Osteoblast (primary cell): ENCODE data around the gene TMEM119. TPM values are rescaled to one million over a fixed set of nuclear protein-coding genes. Genes with fewer than 3 reads are reported as not detected.
A peak's percentile ranks its signal among the peaks of the same experiment; 100 is the strongest.

Source experiments
- DNase-seq: peaks from one replicate; pipeline ENCODE4 v3.0.0; 2011; ENCODE audit warnings: low spot score, mixed read lengths; ENCODE audit not compliant: insufficient read length; ENCODE audit errors: missing footprints
- H2AFZ ChIP-seq: 2 replicates; pipeline ENCODE4 v1.6.0; 2011; ENCODE audit warnings: mild to moderate bottlenecking, low read length
- H3K27ac ChIP-seq: 2 replicates; pipeline ENCODE4 v1.5.1; 2011; ENCODE audit warnings: mild to moderate bottlenecking, low read depth, low read length, moderate library complexity
- H3K27me3 ChIP-seq: 2 replicates; pipeline ENCODE4 v1.6.0; 2012; ENCODE audit warnings: mild to moderate bottlenecking, control low read depth, inconsistent platforms, low read length, moderate library complexity; ENCODE audit not compliant: insufficient read depth
- H3K36me3 ChIP-seq: 2 replicates; pipeline ENCODE4 v1.5.1; 2011; ENCODE audit warnings: mild to moderate bottlenecking, low read length, control low read depth, moderate library complexity; ENCODE audit not compliant: insufficient read depth
- H3K4me1 ChIP-seq: 2 replicates; pipeline ENCODE4 v1.5.1; 2011; ENCODE audit warnings: mild to moderate bottlenecking, low read length, control low read depth, moderate library complexity; ENCODE audit not compliant: insufficient read depth
- H3K4me2 ChIP-seq: 2 replicates; pipeline ENCODE4 v1.6.0; 2011; ENCODE audit warnings: mild to moderate bottlenecking, low read length; ENCODE audit not compliant: insufficient read depth
- H3K4me3 ChIP-seq: fragments of 200-600 bp; sonication (generic); 3 replicates; pipeline ENCODE4 v1.5.1; 2012; ENCODE audit warnings: mild to moderate bottlenecking, low read length, inconsistent platforms; ENCODE audit not compliant: insufficient read depth
- H3K79me2 ChIP-seq: 2 replicates; pipeline ENCODE4 v1.6.0; 2012; ENCODE audit warnings: mild to moderate bottlenecking, low read length, control low read depth, inconsistent platforms; ENCODE audit not compliant: insufficient read depth
- H3K9me3 ChIP-seq: 2 replicates; pipeline ENCODE4 v1.5.1; 2011; ENCODE audit warnings: low read depth, low read length, control low read depth
- H4K20me1 ChIP-seq: 2 replicates; pipeline ENCODE4 v1.6.0; 2012; ENCODE audit warnings: mild to moderate bottlenecking, low read length, control low read depth; ENCODE audit not compliant: insufficient read depth
- total RNA-seq: library from RNA; depleted of rRNA; stranded (reverse); fragments of >200 nt; gene quantifications from 2 replicates; pipeline ENCODE4 v1.2.3, GENCODE V29; 2012
- TF ChIP-seq, protein P1 (sequence below): IDR thresholded peaks from 2 replicates; pipeline ENCODE4 v1.5.1; 2011; ENCODE audit warnings: mild to moderate bottlenecking, low read depth, low read length, moderate library complexity; ENCODE audit errors: extremely low read depth

The TMEM119 gene
- total RNA-seq, 1 donor: 359 TPM

DNA sequence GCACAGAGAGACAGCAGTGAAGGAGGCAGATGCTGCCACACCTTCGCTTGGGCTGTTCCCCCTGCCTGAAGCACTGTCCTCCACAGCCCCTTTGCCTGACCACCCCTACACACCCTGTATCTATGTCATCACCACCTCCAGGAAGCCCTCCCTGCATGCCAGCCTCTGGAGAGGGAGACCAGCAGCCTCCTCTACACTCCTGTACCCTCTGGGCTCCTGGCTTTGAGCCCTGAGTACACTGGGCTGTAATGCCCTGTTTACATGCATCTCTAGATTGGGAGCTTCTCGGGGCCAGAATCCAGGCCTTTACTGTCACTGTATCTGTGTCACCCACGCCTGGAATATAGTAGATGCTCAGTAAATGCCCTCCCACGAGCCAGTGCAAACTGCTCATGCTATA lies 5.9 kb upstream of the TMEM119 start:
- Histone ChIP-seq H3K36me3 (no peaks in the 10 kb centered on the region), H3K27ac (no peak overlapping the region), H3K4me3 (no peak overlapping the region), H3K79me2 (no peaks in the 10 kb centered on the region), H3K9me3 (no peaks in the 10 kb centered on the region), H4K20me1 (no peaks in the 10 kb centered on the region), H3K4me1 (no peaks in the 10 kb centered on the region), H3K4me2 (no peak overlapping the region), H2AFZ (no peak overlapping the region), H3K27me3 (no peaks in the 10 kb centered on the region)
- TF ChIP-seq, protein P1, sequence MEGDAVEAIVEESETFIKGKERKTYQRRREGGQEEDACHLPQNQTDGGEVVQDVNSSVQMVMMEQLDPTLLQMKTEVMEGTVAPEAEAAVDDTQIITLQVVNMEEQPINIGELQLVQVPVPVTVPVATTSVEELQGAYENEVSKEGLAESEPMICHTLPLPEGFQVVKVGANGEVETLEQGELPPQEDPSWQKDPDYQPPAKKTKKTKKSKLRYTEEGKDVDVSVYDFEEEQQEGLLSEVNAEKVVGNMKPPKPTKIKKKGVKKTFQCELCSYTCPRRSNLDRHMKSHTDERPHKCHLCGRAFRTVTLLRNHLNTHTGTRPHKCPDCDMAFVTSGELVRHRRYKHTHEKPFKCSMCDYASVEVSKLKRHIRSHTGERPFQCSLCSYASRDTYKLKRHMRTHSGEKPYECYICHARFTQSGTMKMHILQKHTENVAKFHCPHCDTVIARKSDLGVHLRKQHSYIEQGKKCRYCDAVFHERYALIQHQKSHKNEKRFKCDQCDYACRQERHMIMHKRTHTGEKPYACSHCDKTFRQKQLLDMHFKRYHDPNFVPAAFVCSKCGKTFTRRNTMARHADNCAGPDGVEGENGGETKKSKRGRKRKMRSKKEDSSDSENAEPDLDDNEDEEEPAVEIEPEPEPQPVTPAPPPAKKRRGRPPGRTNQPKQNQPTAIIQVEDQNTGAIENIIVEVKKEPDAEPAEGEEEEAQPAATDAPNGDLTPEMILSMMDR: no peak
- DNase-seq: peak; percentile 19

DNA sequence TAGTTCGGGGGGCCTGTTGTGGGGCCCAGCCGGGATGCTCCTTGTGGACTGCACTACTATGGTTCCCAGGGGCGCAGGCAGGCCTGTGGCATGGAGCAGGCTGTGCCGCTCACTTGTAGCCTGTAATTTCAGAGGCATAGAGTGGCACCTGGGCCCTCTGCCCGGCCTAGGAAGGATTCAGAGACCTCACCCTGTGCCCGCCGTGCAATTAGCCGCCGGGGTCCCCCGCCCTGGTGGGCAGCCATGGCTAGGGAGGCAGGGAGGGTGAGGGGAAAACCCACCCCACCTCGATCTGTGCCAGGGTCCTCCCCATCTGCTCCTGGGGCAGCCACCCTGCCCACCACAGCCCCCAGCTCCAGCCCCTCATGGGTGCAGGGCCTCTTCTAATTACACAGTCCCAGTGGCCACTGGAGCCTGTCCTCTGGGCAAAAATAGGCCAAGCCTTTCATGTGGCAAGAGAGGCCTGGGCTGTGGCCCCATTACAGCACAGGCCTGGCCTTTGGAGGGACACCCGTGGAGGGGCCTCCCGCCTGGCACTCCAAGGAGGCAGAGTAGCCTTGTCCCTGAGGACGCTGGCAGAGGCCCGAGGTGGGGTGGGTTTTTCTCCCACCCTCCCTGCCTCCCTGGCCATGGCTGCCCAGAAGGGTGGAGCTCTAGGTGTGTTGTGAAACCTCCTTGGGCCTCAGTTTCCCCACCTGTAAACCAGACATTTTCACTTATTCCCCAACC lies 5.3 kb upstream of the TMEM119 start:
- H2AFZ ChIP-seq: no peak overlapping the region
- H3K27me3 ChIP-seq: no peaks in the 10 kb centered on the region
- H3K4me1 ChIP-seq: no peaks in the 10 kb centered on the region
- H4K20me1 ChIP-seq: no peaks in the 10 kb centered on the region
- H3K4me3 ChIP-seq: no peak overlapping the region
- no peaks in the 10 kb centered on the region for H3K9me3 ChIP-seq
- H3K36me3 ChIP-seq: no peaks in the 10 kb centered on the region
- DNase-seq: peak; percentile 22
- H3K27ac ChIP-seq: no peak overlapping the region
- H3K79me2 ChIP-seq: no peaks in the 10 kb centered on the region
- H3K4me2 ChIP-seq: no peak overlapping the region
- TF ChIP-seq, protein P1: no peak

DNA sequence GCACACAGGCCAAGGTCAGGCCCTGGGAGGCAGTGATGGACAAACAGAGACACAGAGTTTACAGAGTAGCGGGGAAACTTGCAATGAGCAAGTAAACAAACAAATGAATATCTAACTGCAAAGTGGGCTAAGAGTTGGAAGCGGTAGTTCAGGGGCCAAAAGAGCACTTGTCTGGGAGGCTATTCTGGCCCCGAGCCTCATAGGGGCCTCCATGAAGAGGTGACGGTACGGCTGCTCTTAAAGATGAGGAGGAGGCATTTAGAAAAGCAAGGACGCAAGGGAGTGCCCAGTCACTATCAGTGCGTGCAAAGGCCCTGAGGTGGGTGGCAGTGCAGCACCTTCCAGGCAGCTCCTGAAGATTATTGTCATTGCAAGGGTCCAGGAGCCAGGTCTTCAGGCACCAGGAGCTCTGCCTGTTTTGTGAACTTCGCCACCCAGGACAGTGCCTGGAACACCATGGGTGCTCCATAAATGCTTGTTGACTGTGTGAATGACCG lies 4.4 kb upstream of the TMEM119 start:
- no peaks in the 10 kb centered on the region for H3K36me3 ChIP-seq
- H3K27me3 ChIP-seq: no peaks in the 10 kb centered on the region
- no peaks in the 10 kb centered on the region for H3K9me3 ChIP-seq
- H2AFZ ChIP-seq: no peak overlapping the region
- no peaks in the 10 kb centered on the region for H3K79me2 ChIP-seq
- TF ChIP-seq, protein P1: no peak
- no peak overlapping the region for H3K4me3 ChIP-seq
- H3K4me1 ChIP-seq: peaks cover 3% of the 10 kb centered on the region
- H3K4me2 ChIP-seq: no peak overlapping the region
- no peaks in the 10 kb centered on the region for H4K20me1 ChIP-seq
- no peak overlapping the region for H3K27ac ChIP-seq
- peak; percentile 46 for DNase-seq

DNA sequence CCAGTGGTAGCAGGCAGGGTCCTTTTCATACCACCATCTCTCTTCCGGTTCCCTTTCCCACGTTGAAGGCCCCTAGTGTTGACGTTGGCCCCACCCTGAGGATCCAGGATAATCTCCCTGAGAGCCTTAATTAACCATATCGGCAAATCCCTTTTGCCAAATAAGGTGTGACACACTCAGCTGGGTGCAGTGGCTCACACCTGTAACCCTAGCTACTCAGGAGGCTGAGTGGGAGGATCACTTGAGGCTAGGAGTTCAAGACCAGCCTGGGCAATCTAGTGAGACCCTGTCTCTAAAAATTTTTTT lies 2.8 kb upstream of the TMEM119 start:
- Histone ChIP-seq H3K9me3 (no peaks in the 10 kb centered on the region), H4K20me1 (no peaks in the 10 kb centered on the region), H2AFZ (no peak overlapping the region), H3K27me3 (no peaks in the 10 kb centered on the region), H3K36me3 (no peaks in the 10 kb centered on the region), H3K27ac (no peak overlapping the region), H3K4me1 (peaks cover 8% of the 10 kb centered on the region), H3K4me3 (no peak overlapping the region), H3K4me2 (no peak overlapping the region), H3K79me2 (peaks cover 4% of the 10 kb centered on the region)
- no peak for DNase-seq
- TF ChIP-seq, protein P1: no peak
